Activated CD4-positive, alpha-beta T cell treated with anti-CD3 and anti-CD28 coated beads for 4 hours (primary cell): ENCODE data around the gene PRKCE.
"Not testable (repeated sequence)": the region's sequence is repeated elsewhere in the genome, so short reads cannot be mapped to it uniquely, and the experiment has no call there.

Source experiments
- DNase-seq, 2 donors: peaks; one replicate each; pipeline ENCODE4 v3.0.0-alpha.2; 2020

The PRKCE gene

DNA sequence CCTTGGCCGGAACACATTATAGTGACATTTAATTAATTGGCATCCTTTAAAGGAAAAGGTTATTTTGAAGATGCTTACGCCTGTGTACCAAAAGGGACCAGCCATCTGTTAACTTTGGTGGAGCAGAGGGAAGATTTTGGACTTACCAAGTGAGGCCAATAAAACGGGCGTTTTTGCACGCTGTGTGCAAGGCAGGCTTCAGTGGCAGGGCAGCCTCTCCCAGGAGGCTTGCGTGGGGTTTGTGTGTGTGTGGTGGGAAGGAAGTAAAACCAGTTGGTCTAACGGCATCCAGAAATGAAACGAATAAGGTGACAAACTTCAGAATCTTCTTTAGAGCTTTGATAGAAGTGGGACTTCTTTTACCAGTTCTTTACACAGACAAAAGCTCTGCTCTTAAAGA is 191.7 kb downstream of the PRKCE start:
- no peak for DNase-seq

DNA sequence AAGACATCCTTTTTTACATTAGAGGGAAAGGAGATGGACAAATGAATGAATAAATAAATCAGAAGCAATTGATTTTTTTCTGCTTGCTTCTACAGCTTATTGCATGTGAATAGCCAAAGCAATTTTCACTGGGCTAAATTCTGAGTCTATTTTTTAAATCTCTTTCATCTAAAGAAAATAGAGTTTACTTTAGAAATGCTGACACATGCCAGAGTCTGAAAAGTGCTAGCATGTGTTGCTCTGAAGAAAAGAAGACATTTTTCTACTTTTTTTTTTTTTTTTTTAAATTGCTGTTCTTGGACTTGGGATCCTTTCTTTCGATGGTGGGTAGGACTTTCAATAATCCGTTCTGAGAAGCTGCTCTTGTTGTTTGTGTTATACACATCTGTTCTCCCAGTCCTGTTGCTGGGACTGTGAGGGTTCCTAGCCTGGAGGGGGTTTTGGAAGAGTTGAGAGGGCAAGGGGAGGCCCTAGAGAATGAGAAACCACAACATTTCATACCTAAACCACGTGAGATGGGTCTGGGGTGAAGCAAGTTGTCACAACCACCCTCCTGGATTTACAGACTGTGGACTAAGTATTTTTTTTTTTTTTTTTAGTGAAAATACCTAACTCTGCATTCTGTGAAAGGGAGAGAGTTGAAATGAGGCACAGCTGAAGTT is 193.5 kb downstream of the PRKCE start:
- no peak for DNase-seq

DNA sequence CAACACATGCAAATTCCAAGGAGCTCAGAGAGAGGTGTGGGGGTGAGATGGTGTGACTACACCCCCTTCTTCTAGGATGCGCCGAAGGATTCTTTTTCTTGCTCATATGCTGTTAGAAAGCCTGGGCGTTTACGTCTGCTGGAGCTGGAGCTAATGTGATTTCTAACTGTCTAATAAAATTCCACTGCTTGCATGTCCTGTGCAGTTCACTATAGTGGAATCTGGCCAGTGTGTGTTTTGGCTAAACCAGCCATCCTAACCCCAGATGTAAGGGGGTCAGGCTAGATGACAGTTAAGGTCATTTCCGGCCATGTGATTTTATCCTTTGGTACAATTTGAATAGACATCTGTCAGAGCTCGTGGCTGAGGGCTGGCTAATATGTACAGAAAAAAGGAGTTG is 194.1 kb downstream of the PRKCE start:
- no peak for DNase-seq

DNA sequence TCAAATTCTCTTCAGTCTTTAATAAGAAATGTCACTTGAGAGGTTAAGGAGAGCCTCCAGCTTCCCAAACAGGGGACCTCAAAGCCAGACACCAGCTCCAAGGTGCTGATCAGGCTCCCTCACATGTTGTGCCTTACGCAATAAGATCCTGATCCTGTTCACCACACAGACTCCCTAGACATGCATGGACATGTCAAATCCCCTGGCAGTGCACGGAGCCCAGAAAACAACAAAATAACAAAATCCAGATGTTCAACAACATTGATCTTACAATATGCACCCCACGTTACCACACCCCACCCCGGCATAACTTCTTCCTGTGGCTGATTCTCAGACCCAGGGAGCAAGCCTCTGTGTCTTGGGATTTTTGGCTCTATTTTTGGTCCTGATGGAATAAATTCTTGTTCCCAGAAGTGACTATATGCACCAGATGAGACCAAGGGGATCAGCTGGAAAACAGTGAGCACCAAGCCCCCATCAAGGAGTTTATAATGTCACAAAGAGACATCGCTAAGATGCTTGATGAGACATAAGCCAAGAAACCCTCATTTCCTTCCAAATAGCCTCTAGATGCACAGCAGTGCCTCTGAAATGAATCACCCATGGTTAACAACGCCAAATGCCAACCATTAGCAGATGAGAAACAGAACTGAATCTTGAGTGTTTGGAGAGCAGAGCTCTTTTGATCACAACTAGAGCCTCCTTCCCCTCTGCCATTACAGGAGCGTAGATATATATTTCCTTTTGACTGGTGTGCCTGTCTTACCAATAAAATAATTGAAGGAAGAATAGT is 198.2 kb downstream of the PRKCE start:
- DNase-seq, result no peak

DNA sequence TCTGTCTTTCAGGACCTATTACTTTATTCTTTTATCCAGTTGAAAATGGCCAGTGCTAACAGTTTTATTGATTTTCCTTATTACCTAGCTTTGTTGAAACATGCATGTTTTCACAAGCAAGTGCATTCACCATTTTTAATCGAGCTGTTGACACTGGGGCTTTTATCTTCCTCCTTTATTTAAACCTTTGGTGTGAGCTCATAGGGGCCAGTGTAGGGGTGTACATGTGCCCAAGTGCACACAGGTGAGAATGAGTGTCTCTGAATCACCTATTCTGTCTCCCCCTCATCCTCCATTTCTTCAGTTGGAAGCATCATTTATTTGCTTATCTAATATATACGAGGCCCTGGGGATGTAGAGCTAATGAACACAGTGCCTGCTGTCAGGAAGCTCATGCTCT is 199.1 kb downstream of the PRKCE start:
- no peak for DNase-seq

DNA sequence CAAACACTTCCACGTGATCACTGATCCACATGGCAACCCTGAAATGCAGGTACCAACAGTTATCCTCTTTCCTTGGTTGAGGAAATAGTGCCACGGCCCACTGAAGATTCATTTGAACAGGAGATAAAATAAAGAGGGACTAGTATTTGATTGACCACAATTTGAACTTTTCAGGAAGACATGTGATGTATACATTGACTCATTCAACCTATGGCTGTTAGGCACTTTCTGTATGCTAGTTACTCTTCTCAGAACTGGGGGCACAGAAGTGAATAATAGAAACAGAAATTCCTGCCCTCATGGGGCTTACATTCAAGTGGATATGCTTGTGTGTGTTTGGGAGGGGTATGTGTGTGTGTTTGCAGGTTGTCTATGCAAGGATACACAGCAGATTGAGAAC is 199.6 kb downstream of the PRKCE start:
- no peak for DNase-seq

DNA sequence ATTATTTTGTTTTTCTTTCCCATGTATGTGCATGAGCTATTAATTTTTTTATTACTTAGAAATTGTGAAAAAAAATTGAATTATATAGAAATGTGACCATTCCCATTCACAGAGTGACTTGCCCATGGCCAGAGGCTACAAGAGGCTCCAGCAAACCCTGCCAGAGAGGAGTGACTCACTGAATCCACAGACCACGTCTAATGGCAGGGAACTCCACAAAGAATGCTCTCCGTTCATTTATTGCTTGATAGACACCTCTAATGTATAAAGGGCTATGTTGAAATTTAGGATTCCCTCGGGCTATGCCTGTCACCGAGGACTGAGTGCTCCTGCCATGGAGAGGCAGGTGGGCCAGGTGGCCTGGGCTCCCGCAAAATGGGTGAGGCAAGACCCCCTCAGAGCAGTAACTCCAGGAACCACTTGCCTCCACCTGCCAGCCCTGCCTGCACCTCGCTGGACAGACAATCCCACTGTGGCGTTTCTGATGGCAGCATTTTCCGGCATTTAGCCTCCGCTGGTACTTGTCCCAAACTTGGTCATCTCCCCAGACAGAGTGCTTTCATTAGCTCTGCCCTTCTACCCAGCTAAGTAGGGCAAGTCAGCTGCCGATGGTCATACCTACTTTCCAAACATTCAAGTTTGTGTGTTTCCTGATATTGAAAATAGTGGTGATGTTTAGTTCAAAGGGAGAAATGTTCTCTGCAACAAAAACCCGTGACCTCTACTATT is 200.3 kb downstream of the PRKCE start:
- DNase-seq, result no peak

DNA sequence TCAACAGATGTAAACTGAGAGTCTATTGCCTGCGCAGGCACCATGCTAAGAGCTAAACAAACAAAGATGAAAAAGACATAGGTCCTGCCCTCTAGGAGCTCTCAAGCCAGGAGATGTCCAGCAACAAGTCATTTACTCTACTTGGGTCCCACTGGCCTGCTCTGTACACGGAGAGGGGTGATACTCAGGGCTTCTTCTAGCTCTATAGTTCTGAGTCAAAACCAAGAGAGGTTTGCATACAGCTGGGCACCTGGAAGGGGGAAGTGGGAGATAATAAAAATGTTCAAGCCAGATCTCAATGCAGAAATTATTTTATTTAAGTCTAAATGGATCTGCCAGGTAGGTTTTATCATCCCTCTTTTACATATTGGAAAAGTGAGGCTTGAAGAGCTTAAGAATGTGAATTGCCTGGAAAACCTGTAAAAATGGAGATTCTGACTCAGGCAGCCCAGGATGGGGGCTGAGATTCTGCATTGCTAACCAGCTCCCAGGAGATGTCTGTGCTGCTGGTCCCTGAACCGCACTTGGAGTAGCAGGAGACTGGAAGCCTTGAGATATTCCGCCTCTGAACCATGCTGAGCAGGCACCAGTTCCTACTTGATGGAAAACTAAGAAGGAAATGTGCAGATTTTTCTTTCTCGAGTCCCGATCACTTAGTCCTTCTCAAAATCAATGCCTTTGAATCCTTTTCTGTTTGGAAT is 201.1 kb downstream of the PRKCE start:
- DNase-seq, result no peak

DNA sequence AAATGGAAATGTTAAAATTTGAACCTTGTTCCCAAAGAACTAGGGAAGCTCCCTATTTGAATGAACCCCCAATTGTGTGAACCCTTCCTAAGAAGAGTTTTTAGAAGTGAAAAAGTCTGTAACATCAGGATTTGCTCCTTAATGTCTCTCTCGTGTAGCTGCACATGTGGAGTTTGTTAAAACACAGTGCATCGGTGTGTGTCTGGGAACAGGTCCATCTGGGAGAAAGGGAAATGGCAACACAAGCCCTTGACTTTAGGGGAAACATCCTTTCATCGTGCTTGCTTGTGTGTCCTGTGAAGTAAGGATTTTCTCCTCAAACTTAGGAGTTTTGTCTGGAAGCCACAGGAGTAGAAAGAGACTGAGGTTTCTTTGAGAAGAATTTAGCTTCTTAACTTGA is 203.9 kb downstream of the PRKCE start:
- DNase-seq, result no peak

DNA sequence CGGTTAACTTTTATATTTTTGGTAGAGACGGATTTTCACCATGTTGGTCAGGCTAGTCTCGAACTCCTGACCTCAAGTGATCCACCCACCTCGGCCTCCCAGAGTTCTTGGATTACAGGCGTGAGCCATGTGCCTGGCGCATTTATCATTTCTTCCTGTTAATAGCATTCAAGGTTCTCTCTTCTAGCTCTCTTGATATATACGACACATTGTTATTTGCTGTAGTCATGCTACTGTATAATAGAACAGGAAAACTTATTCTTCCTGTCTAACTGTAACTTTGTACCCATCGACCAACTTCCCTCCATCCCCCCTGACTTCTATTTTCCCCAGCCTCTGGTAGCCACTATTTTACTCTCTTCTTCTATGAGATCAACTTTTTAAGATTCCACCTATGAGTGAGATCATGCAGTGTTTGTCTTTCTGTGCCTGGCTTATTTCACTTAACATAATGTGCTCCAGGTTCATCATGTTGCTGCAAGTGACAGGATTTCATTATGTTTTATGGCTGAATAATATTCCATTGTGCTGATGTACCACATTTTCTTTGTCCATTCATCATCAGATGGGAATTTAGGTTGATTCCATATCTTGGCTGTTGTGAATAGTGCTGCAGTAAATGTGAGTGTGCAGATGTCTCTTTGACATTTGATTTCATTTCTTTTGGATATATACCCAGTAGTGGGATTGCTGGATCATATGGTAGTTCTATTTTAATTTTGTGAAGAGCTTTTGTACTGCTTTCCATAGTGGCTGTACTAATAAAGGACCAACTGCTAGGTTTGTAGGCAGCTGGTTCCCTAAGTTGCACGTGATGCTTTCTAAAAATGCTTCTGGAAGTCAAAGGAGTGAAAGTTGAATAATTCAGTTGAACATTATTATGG is 205.2 kb downstream of the PRKCE start:
- no peak for DNase-seq

DNA sequence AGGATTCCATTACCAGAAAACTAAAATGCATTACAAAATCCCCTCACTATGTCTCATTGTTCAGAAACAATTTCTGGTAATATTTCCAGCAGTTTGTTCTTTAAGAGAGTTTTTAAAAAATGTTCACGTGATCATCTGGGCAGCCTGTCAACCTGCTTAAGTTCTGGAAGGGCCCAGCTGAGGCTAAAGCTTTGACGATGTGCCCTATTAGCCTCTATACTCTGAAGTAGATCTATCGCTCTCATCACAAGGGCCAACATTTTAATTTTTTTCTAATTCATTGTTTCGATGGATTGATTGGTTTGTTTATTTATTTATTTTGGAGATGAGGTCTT is 205.8 kb downstream of the PRKCE start:
- DNase-seq, result no peak

DNA sequence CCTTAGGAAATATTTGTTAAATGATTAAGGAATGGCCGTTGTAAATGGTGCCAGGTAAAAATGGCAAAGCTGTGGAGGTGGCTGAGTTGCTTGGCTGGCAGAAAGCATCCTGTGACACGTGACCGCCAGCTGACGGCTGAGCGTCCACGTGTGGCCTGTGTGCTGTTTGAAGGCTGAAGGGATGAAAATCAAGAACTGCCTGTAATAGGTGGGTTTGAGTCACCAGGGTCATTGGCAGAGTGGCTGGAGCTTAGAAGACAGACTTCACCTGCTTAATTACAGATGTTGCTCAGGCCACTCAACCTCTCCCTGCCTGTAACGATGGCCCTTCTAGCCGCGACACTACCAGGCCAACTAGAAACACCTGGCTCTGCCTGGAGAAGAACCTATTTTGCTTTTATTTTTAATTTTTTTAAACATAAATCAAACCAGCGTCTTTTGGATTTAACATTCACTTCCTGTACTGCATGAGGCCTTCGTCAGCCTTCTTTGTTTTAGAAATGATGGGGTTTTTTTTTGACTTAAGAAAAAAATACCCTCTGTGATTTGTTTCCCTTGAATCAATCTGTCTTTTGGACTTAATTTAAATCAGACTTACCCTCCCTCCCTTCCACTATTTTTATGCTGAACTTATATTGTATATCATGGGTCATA is 206.5 kb downstream of the PRKCE start:
- no peak for DNase-seq

DNA sequence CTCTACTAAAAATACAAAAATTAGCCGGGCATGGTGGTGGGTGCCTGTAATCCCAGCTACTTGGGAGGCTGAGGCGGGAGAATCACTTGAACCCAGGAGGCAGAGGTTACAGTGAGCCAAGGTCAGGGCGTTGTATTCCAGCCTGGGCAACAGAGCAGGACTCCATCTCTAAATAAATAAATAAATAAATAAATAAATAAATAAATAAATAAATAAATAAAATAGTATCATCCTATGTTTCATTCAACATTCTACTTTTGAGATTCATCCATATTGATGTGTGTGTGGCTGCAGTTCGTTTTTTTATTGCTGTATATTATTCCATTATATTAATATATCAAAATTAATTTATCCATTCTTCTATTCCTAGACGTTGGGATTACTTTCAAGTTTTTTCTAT is 207.4 kb downstream of the PRKCE start:
- not testable (repeated sequence) for DNase-seq

DNA sequence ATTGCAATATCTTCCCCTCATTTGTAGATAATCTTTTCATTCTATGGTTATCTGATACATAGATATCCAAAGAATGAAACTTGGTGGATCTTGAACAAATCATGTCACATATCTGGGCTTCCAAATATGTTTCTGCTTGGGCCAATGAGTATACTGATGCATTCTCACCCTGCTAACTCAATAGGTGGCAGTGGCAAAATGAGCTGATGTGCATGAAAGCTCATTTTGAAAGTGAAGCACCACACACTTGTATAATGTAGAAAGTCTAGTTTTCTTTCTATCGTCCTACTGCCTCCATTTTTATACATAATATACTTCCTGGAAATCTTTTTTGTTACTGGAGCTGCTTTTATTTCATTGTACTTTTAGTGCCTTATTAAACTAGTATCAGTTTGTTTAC is 208.2 kb downstream of the PRKCE start:
- no peak for DNase-seq

DNA sequence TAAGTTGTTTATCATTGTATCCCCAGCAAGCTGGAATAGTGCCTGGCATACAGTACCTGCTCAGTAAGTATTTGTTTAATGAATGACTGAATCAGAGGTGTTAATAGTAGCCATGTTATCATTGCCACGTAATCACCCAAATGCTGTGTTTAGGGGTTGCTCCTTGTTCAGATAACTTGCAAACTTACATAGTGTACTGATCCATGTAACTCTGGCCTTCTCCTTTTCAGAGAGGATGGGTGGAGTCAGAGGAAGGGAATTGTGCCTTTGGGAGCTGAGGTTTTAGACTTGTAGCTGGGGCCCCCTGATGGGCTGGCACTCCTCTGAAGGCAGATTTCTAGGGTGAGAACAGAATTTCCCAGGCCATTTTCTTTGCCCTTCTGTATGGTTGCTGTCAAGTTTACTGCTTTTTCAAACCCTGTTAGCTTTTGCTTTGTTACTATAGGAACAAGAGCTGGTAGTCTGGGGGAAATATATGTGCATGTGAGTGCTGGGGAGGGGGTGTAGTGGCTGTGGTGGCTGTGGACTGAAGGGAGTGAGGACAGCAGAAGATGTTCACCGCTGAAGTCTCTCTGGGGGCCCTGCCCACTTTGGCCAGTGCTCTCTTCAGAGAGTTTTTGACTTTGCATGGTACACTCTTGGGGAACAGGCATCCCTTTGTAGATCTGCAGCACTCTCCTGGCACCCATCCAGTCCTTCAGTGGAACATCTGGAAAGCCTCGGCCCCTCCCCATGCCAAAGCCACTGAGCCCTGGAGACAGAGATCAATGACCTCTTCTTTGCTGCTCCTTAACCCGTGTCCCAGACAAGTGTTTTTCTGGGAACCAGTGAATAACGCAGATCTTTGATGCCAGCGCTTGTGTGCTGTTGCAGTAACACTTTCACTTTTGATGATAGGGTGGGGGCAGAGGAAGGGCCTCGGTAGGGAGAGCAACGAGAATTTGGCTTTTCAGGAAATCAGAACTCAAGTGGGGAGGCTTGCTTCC is 209.0 kb downstream of the PRKCE start:
- DNase-seq, result peak; percentile 2 to 6

DNA sequence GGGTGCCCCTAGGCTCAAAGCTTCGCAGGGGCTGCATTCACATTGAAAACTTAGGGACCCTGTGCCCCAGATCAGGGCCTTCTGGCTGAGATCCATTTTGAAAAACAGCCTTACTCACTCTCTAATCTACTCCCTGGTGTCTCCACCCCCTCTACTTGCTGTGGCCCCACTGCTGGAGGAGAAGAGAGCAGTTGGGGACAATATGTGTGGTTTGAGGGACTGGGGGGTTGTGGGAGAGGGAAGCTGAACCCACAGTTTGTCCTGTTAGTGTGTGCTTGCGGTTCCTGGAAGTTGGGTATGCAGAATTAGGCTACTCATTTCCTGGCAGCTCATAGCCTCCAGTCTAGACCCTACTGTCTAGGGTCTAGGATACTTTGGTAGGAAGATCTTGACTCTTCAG is 211.4 kb downstream of the PRKCE start:
- DNase-seq, result no peak

DNA sequence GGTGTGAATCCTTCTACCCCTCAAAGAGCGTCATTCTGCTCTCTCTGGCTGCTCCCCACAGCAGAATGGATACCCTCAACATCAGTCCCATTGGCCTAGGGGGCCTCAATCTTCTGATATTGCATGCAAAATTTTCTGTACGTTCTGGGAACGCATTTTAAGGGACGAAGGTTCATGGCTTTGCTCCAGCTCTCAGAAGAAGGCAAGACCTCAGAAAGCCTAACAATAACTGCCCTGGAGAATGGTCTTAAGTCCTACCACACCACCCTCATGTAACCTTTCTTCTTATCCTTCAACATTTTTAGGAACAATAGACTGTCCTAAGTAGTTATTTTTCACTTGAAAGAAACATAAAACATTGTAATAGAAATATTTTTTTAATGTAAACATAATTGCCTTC is 212.6 kb downstream of the PRKCE start:
- no peak for DNase-seq

DNA sequence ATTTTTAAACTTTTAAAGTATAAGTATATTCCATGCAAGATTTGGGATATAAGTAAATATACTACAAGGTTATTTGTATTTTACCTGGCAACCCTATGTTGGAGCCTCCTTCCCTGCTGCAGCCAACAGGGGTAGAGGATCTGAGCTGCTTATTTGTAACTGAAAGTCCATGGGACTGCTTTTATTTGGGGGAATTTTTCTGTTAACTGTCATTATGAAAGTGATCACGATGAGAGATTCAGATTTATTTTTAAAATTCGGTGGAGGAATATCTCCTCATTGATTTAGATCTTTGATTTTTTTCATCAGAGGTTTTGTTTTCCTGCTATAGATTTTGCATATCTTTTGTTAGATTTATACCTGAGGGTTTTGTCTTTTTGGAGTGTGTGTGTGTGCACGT is 215.9 kb downstream of the PRKCE start:
- no peak for DNase-seq

DNA sequence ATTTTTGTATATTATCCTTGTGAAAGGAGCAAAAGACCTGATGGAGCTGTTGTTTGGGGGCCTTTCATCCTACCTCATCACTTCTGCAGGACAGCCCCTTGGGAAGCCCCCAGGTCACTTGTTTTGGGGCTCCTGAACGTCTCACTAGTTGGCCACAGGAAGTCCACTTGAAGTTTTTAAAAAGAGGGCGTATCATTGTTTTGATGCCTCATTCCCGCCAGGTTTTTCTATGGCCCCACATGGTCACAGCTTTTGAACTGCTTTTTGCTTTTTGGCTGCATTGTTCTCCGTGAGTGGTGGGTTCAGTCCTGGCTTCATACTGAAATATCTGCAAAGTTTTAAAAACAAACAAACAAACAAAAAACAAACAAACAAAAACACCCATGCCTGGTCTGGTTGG is 216.3 kb downstream of the PRKCE start:
- DNase-seq, result no peak

DNA sequence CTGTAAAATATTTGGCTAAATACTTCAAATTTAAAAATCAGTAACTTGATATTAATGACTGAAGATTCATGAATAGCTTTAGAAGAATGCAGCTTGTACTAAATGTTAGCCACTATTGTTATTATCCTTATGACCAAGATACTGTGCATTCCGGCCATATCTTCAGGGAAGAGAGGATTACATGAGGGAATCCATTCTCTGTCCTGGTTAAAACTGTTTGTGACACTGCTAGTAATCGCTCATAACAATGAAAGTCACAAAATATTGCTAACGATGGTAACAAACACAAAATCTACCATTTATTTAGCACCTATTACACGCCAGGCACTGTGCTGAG is 217.7 kb downstream of the PRKCE start:
- DNase-seq, result no peak

DNA sequence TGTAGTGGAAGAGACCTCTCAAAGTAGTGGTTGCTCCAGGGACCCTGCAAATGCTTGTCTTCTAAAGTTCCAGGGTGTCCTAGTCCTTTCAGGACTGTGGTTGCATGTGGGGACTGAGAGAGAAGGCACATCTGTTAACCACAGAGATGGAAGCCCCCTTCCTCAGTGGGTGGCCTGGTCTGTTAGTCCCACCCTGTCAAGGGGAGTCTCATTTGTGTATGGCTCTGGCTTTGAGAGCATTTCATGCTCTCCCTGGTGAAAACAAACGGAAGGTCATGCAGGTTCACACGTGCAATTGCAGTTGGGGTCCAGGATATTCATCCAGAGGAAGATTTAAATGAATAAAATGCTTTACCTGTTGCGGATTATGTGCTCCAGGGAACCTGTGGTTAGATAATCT is 219.6 kb downstream of the PRKCE start:
- DNase-seq, result no peak
